Bronchial epithelial cell (primary cell): ENCODE results near the gene TRNT1. TPM values are rescaled to one million over a fixed set of nuclear protein-coding genes. Genes with fewer than 3 reads are reported as not detected.

Experiments
- DNase-seq: peaks from one replicate; pipeline ENCODE4 v3.0.0-alpha.2; 2010; ENCODE audit warnings: low read depth
- FAIRE-seq: peaks from 2 replicates; lab custom pipeline; 2011; peaks lifted over from hg19 to GRCh38; lab: Jason Lieb, UNC
- H3K27me3 ChIP-seq: 2 replicates; pipeline ENCODE4 v1.5.1; 2011; ENCODE audit warnings: low read length; ENCODE audit not compliant: control insufficient read depth, insufficient read depth
- H3K36me3 ChIP-seq: 2 replicates; pipeline ENCODE4 v1.5.1; 2011; ENCODE audit warnings: low read length; ENCODE audit not compliant: control insufficient read depth, insufficient read depth
- H3K4me3 ChIP-seq: 2 replicates; pipeline ENCODE4 v1.5.1; 2011; ENCODE audit warnings: mild to moderate bottlenecking, low read depth, low read length, control low read depth
- total RNA-seq: library from RNA; depleted of rRNA; stranded (reverse); fragments of >200 nt; gene quantifications from 2 replicates; pipeline ENCODE4 v1.2.1, GENCODE V29; 2014
- TF ChIP-seq, protein P1 (sequence below): IDR thresholded peaks from 2 replicates; pipeline ENCODE4 v1.5.1; 2011; ENCODE audit warnings: mild to moderate bottlenecking, moderate library complexity, low read length, control low read depth, inconsistent platforms; ENCODE audit not compliant: insufficient read depth, severe bottlenecking

TRNT1 gene
- total RNA-seq, 1 donor from 2014 or later, result 14.5 TPM

- no peaks in the 10 kb centered on the region for H3K36me3 ChIP-seq
- DNase-seq, result no peak
- H3K4me3 ChIP-seq, result no peak overlapping the region
- no peaks in the 10 kb centered on the region for H3K27me3 ChIP-seq
- no peak for FAIRE-seq
- TF ChIP-seq, protein P1, sequence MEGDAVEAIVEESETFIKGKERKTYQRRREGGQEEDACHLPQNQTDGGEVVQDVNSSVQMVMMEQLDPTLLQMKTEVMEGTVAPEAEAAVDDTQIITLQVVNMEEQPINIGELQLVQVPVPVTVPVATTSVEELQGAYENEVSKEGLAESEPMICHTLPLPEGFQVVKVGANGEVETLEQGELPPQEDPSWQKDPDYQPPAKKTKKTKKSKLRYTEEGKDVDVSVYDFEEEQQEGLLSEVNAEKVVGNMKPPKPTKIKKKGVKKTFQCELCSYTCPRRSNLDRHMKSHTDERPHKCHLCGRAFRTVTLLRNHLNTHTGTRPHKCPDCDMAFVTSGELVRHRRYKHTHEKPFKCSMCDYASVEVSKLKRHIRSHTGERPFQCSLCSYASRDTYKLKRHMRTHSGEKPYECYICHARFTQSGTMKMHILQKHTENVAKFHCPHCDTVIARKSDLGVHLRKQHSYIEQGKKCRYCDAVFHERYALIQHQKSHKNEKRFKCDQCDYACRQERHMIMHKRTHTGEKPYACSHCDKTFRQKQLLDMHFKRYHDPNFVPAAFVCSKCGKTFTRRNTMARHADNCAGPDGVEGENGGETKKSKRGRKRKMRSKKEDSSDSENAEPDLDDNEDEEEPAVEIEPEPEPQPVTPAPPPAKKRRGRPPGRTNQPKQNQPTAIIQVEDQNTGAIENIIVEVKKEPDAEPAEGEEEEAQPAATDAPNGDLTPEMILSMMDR, result no peak
These were observed 41.0 kb upstream of the TRNT1 start for GRCh38 chr3:3085782-3086181.

GRCh38 chr3:3086239-3086638 is 40.5 kb upstream of the TRNT1 start:
- Histone ChIP-seq H3K36me3 (no peaks in the 10 kb centered on the region), H3K4me3 (no peak overlapping the region), H3K27me3 (no peaks in the 10 kb centered on the region)
- TF ChIP-seq, protein P1, result no peak
- DNase-seq, result no peak
- FAIRE-seq, result no peak

DNA sequence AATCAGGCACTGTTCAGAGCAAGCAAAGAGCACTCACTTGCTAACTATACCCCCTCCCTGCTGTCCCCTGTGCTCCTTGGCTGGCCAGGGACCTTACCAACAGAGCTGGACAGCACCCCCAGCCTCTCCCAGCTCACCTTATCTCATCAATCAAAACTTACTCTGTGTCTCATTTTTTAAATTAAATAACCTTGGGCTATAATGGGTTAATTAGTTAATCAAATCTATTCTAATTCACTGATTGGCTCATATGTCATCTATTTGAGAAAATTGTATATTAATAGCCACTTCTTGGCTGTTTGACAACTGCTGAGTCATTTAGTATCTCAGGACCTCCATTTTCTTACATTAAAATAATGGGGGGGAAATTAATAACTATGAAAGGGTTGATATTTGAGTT is 39.5 kb upstream of the TRNT1 start:
- FAIRE-seq (no peak), DNase-seq (no peak)
- TF ChIP-seq, protein P1, result no peak
- no peak overlapping the region for H3K4me3 ChIP-seq
- no peaks in the 10 kb centered on the region for H3K27me3 ChIP-seq
- no peaks in the 10 kb centered on the region for H3K36me3 ChIP-seq

DNA sequence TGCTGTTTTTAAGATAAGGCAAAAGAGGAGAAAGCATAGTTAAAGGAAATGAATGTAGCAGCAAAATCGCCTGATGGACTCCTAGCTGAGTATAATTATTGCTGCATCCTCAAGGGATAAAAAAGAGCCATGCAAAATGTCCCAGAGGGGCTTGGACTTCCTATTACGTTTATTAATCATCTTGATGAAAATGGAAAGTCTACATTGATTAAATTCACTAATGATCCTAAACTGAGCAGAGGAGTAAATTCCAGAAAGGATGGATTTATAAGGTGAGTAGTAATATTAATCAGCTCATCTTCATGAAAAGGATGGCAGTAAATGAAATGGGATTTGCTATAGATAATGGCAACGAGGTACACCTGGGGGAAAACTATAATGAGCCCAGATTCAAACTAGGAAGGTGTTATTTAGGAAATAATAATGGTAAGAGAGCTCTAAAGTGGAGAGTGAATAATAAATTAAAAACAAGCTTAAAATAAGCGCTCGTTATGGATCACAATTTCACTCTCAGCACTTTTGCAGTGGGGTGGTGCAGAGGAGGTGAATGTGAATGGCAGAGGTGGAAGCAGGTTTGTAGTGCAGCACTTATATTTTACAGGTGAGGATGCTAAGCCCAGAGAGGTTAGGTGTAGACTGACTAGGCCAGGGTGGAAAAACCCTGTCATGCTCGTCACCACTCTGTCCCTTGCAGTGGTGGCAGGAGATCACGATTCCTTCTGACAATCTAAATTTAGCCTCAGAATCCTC is 38.8 kb upstream of the TRNT1 start:
- H3K36me3 ChIP-seq, result no peaks in the 10 kb centered on the region
- FAIRE-seq, result no peak
- H3K4me3 ChIP-seq, result no peak overlapping the region
- no peaks in the 10 kb centered on the region for H3K27me3 ChIP-seq
- TF ChIP-seq, protein P1, result no peak
- no peak for DNase-seq

DNA sequence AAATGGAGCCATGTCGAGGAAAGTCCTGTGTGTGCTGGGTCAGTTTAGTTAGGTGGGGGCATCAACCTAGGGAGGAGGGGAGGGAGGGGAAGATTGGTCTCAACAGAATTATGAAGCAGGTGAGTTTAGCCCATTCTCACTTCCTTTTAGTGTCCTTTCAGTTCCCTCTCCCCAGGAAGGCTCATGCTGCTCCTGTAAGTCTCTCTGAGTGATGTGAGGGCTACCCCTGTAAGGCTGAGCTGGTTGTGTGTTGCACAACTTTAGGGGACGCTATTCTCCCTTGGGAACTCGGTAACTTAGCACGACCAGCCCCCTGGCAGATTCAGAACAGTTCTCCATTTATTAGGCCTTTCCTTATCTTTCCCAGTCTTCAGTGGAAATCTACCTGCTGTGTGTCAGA is 37.7 kb upstream of the TRNT1 start:
- no peak overlapping the region for H3K4me3 ChIP-seq
- no peaks in the 10 kb centered on the region for H3K27me3 ChIP-seq
- no peak for FAIRE-seq
- no peaks in the 10 kb centered on the region for H3K36me3 ChIP-seq
- TF ChIP-seq, protein P1, result no peak
- no peak for DNase-seq

DNA sequence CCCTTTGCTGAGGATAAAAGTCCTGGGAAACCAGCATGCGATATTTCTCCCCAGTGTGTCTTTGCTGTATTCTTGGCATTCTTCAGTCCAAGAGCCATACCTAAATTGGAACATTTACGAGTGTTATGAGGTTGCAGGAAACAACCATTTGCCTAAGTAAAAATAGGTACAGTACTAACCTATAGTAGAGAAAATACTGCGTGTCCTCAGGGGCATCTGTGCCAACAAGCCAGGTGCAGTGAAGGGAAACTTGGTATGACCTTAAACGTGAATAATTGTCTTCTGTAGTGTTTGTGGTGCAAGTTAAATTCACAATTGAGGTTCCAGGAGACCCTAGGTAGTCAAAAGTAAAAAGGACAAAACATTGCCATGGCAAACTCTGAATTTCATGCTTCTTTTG is 28.8 kb upstream of the TRNT1 start:
- FAIRE-seq, result no peak
- TF ChIP-seq, protein P1, result no peak
- Histone ChIP-seq H3K36me3 (no peaks in the 10 kb centered on the region), H3K4me3 (no peak overlapping the region), H3K27me3 (no peaks in the 10 kb centered on the region)
- no peak for DNase-seq
